Panc1 (cell line): ENCODE measurements around the gene FYN.

Experiments used
- REST ChIP-seq, 2 experiments: IDR thresholded peaks; 2 replicates each; pipeline ENCODE4 v1.6.1; 2011 to 2012; ENCODE audit warnings: low read depth in 2 of 2, control low read depth in 1 of 2, low read length in 1 of 2, mild to moderate bottlenecking in 1 of 2, moderate library complexity in 1 of 2; ENCODE audit not compliant: insufficient read depth in 1 of 2
- SIN3A ChIP-seq: IDR thresholded peaks from 2 replicates; pipeline ENCODE4 v1.6.1; 2012; ENCODE audit warnings: low read depth, mild to moderate bottlenecking, low read length, moderate library complexity, borderline replicate concordance; ENCODE audit not compliant: insufficient read depth
- TF ChIP-seq, protein P1 (sequence below): fragments of 450-650 bp; IDR thresholded peaks from 2 replicates; pipeline ENCODE4 v1.5.1; 2017; ENCODE audit warnings: mild to moderate bottlenecking

DNA sequence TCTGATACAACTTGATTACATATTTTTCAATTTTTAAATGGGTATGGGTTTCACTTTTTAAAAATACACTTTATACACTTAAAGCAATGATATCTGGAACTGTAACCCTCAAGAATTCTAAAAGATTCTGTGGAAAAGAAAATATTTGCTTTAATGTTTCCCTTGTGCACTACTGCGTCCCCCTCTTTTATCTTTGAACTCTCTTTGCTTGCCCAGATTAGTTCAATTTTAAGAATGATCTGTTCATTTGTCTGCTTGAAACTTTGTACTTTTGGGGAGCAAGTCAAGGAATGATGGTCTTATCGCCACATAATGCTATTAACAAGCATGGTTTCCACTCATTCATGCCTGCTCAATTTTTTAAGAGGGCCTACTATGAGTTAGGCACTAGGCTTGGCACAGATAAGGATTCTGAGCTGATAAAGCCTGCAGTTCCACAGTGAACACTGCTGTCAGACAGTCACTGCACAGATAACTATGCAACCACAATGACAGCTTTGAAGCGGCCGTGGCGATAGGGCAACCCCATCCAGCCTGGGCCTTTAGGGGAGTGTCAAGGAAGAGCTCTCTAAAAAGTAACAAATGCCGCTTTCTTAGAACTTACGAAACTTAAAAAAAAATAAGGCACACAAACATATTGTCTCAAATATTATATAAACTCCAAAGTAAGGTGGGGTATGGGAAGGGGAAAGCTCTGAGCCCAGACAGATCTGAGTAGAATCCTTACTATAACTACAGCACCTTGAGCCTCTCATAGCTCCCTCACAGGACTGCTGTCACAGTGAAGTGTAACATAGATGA, 29.7 kb downstream of the FYN start:
- TF ChIP-seq, protein P1, sequence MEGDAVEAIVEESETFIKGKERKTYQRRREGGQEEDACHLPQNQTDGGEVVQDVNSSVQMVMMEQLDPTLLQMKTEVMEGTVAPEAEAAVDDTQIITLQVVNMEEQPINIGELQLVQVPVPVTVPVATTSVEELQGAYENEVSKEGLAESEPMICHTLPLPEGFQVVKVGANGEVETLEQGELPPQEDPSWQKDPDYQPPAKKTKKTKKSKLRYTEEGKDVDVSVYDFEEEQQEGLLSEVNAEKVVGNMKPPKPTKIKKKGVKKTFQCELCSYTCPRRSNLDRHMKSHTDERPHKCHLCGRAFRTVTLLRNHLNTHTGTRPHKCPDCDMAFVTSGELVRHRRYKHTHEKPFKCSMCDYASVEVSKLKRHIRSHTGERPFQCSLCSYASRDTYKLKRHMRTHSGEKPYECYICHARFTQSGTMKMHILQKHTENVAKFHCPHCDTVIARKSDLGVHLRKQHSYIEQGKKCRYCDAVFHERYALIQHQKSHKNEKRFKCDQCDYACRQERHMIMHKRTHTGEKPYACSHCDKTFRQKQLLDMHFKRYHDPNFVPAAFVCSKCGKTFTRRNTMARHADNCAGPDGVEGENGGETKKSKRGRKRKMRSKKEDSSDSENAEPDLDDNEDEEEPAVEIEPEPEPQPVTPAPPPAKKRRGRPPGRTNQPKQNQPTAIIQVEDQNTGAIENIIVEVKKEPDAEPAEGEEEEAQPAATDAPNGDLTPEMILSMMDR: no peak
- TF ChIP-seq REST (IDR thresholded peaks at IDR 0.05; ENCODE audit: insufficient read depth in 1 of 2, low read depth in 2 of 2, low read length in 1 of 2): no peak
- TF ChIP-seq SIN3A: no peak
